HepG2 (cell line): ENCODE results near the gene VAMP2. TPM values are rescaled to one million over a fixed set of nuclear protein-coding genes. Genes with fewer than 3 reads are reported as not detected.
A peak's percentile ranks its signal among the peaks of the same experiment; 100 is the strongest.

Experiments used
- ATF5 ChIP-seq: sonication (generic); formaldehyde crosslinking; IDR thresholded peaks from 2 replicates; pipeline ENCODE4 v1.4.0; 2020; ENCODE audit warnings: mild to moderate bottlenecking, low read depth, missing genetic modification reagents
- CBX2 ChIP-seq, 2 experiments: fragments of 200-600 bp in 1 of 2; sonication (generic); formaldehyde crosslinking in 1 of 2; IDR thresholded peaks; 2 replicates each; pipeline versions ENCODE4 v1.7.0 to v1.8.1; 2018 to 2022; ENCODE audit warnings: low read depth in 2 of 2, low read length in 1 of 2, mild to moderate bottlenecking in 1 of 2, missing genetic modification reagents in 1 of 2
- CREB3 ChIP-seq: sonication (generic); formaldehyde crosslinking; IDR thresholded peaks from 2 replicates; pipeline ENCODE4 v1.5.0; 2020; ENCODE audit warnings: missing genetic modification reagents
- EZH2 ChIP-seq: conservative IDR thresholded peaks from 2 replicates; pipeline ENCODE4 v1.6.1; 2012; ENCODE audit warnings: mild to moderate bottlenecking, low read depth, low read length, moderate library complexity
- FOXA3 ChIP-seq: IDR thresholded peaks from 2 replicates; pipeline ENCODE4 v1.6.1; 2016; ENCODE audit warnings: missing genetic modification reagents, missing compliant biosample characterization
- FOXC1 ChIP-seq: sonication (generic); formaldehyde crosslinking; IDR thresholded peaks from 2 replicates; pipeline ENCODE4 v1.8.0; 2022; ENCODE audit warnings: mild to moderate bottlenecking, missing genetic modification reagents, borderline replicate concordance
- GATAD1 ChIP-seq: IDR thresholded peaks from 2 replicates; pipeline ENCODE4 v1.6.1; 2016; ENCODE audit warnings: missing genetic modification reagents, missing compliant biosample characterization
- HDAC2 ChIP-seq: sonication (generic); formaldehyde crosslinking; IDR thresholded peaks from 2 replicates; pipeline ENCODE4 v1.4.0; 2020; ENCODE audit warnings: missing genetic modification reagents
- HNRNPL ChIP-seq: fragments of 200-400 bp; formaldehyde crosslinking; IDR thresholded peaks from 2 replicates; pipeline ENCODE4 v1.6.1; 2017; ENCODE audit warnings: mild to moderate bottlenecking, low read depth, low read length
- JUN ChIP-seq: sonication (generic); formaldehyde crosslinking; IDR thresholded peaks from 2 replicates; pipeline ENCODE4 v1.4.0; 2020; ENCODE audit warnings: mild to moderate bottlenecking, missing genetic modification reagents
- JUNB ChIP-seq: sonication (generic); formaldehyde crosslinking; IDR thresholded peaks from 2 replicates; pipeline ENCODE4 v1.8.0; 2022; ENCODE audit warnings: missing genetic modification reagents, mild to moderate bottlenecking, borderline replicate concordance
- MAFG ChIP-seq: sonication (generic); formaldehyde crosslinking; IDR thresholded peaks from 2 replicates; pipeline ENCODE4 v1.5.1; 2020; ENCODE audit warnings: mild to moderate bottlenecking, missing genetic modification reagents
- MZF1 ChIP-seq: sonication (generic); formaldehyde crosslinking; IDR thresholded peaks from 2 replicates; pipeline ENCODE4 v1.8.1; 2023; ENCODE audit warnings: mild to moderate bottlenecking, missing genetic modification reagents, borderline replicate concordance
- NFYB ChIP-seq: sonication (generic); formaldehyde crosslinking; IDR thresholded peaks from 2 replicates; pipeline ENCODE4 v1.4.0; 2020; ENCODE audit warnings: missing genetic modification reagents
- POLR2A ChIP-seq, 2 experiments: IDR thresholded peaks; 2 replicates each; pipeline ENCODE4 v1.6.1; 2011; ENCODE audit warnings: low read depth in 2 of 2, low read length in 2 of 2, mild to moderate bottlenecking in 1 of 2, moderate library complexity in 1 of 2; ENCODE audit not compliant: insufficient read depth in 1 of 2
- SAFB2 ChIP-seq: sonication (generic); formaldehyde crosslinking; IDR thresholded peaks from 2 replicates; pipeline ENCODE4 v1.5.1; 2020; ENCODE audit warnings: missing genetic modification reagents, low read depth, mild to moderate bottlenecking, borderline replicate concordance
- YY1 ChIP-seq: IDR thresholded peaks from 2 replicates; pipeline ENCODE4 v1.6.1; 2011; ENCODE audit warnings: low read length, low read depth, moderate library complexity, mild to moderate bottlenecking; ENCODE audit not compliant: insufficient read depth, insufficient replicate concordance
- ZMYM2 ChIP-seq: sonication (generic); formaldehyde crosslinking; IDR thresholded peaks from 2 replicates; pipeline ENCODE4 v1.8.0; 2022; ENCODE audit warnings: mild to moderate bottlenecking, missing genetic modification reagents
- ZNF354B ChIP-seq: sonication (generic); formaldehyde crosslinking; IDR thresholded peaks from 2 replicates; pipeline ENCODE4 v1.8.0; 2022; ENCODE audit warnings: mild to moderate bottlenecking, missing genetic modification reagents
- ZNF367 ChIP-seq: sonication (generic); formaldehyde crosslinking; IDR thresholded peaks from 2 replicates; pipeline ENCODE4 v1.4.0; 2020; ENCODE audit warnings: missing genetic modification reagents, borderline replicate concordance
- ZNF543 ChIP-seq: sonication (generic); formaldehyde crosslinking; IDR thresholded peaks from 2 replicates; pipeline ENCODE4 v1.4.0; 2020; ENCODE audit warnings: mild to moderate bottlenecking, missing genetic modification reagents
- ZNF569 ChIP-seq: sonication (generic); formaldehyde crosslinking; IDR thresholded peaks from 2 replicates; pipeline ENCODE4 v1.5.0; 2020; ENCODE audit warnings: mild to moderate bottlenecking, missing genetic modification reagents, moderate library complexity, borderline replicate concordance
- ZNF576 ChIP-seq: sonication (generic); formaldehyde crosslinking; IDR thresholded peaks from 2 replicates; pipeline ENCODE4 v1.4.0; 2020; ENCODE audit warnings: mild to moderate bottlenecking, missing genetic modification reagents
- ZNF615 ChIP-seq: sonication (generic); formaldehyde crosslinking; IDR thresholded peaks from 2 replicates; pipeline ENCODE4 v1.5.0; 2020; ENCODE audit warnings: mild to moderate bottlenecking, missing genetic modification reagents, borderline replicate concordance
- ZNF770 ChIP-seq: sonication (generic); formaldehyde crosslinking; IDR thresholded peaks from 2 replicates; pipeline ENCODE4 v1.5.0; 2020; ENCODE audit warnings: mild to moderate bottlenecking, missing genetic modification reagents
- polyA plus RNA-seq, 8 experiments: library from polyadenylated mRNA; depleted of rRNA in 3 of 8; stranded (reverse) in 7 of 8; unstranded in 1 of 8; fragments of >200 nt; fragmentation: Illumina TruSeq in 4 of 8; extraction: Trizol in 4 of 8; gene quantifications; 2 replicates each; pipeline versions ENCODE4 v1.2.1 to v1.2.3, GENCODE V29; 2011 to 2016; ENCODE audit warnings: low read depth in 4 of 8, missing spikeins in 1 of 8, mixed read lengths in 1 of 8; ENCODE audit not compliant: insufficient read depth in 1 of 8
- total RNA-seq, 5 experiments: library from RNA; depleted of rRNA; stranded (reverse); fragments of >200 nt; fragmentation: Illumina TruSeq; extraction: Trizol; gene quantifications; 2 replicates each; pipeline ENCODE4 v1.2.3, GENCODE V29; 2016; ENCODE audit warnings: low read depth in 1 of 5

The VAMP2 gene
- total and polyA plus RNA-seq, 2 of the 13 experiments (the other 11 are each of a cell fraction or from before 2014, with no cell fraction given): 3.9 to 17.2 TPM

GRCh38 chr17:8185582-8186445, 23.1 kb upstream of the VAMP2 start (continued):
- TF ChIP-seq ZNF354B (CRISPR knock-in tag) (no peak), EZH2 (no peak), ZNF543 (CRISPR knock-in tag) (no peak; the same call in 1 of the 2 replicates), POLR2A (IDR thresholded peaks at IDR 0.05; ENCODE audit: insufficient read depth in 1 of 2, low read depth in 2 of 2, low read length in 2 of 2) (no peak), ATF5 (CRISPR knock-in tag) (no peak), JUN (no peak), NFYB (CRISPR knock-in tag) (no peak), GATAD1 (CRISPR knock-in tag) (peak; percentile 47; the same call in 1 of the 2 replicates), CREB3 (CRISPR knock-in tag) (no peak), MAFG (CRISPR knock-in tag) (no peak), ZNF576 (CRISPR knock-in tag) (no peak), JUNB (CRISPR knock-in tag) (no peak), HNRNPL (peak; percentile 98), YY1 (peak; percentile 66), ZNF615 (CRISPR knock-in tag) (no peak), ZMYM2 (CRISPR knock-in tag) (peak; percentile 91), CBX2 (IDR thresholded peaks at IDR 0.05; ENCODE audit: low read depth, low read length) (no peak), CBX2 (CRISPR knock-in tag; IDR thresholded peaks at IDR 0.05; ENCODE audit: low read depth) (no peak), FOXA3 (peak; percentile 65; the same call in 1 of the 2 replicates), ZNF770 (CRISPR knock-in tag) (peak; percentile 52; the same call in 1 of the 2 replicates), HDAC2 (CRISPR knock-in tag) (peak; percentile 48; the same call in 1 of the 2 replicates), FOXC1 (CRISPR knock-in tag) (no peak), ZNF367 (CRISPR knock-in tag) (no peak), SAFB2 (CRISPR knock-in tag) (peak; percentile 17; the same call in 1 of the 2 replicates), ZNF569 (CRISPR knock-in tag) (no peak), MZF1 (CRISPR knock-in tag) (no peak)
